Activated CD4-positive, alpha-beta T cell treated with anti-CD3 and anti-CD28 coated beads, Interleukin-2, amount 50 U/mL, for 4 hours (primary cell): ENCODE data around the gene FBXO24.

Experiments used
- DNase-seq, 2 experiments: peaks; one replicate each; pipeline ENCODE4 v3.0.0-alpha.2; 2020

The FBXO24 gene

GRCh38 chr7:100623951-100624824 lies 38.1 kb downstream of the FBXO24 start:
- no peak for DNase-seq

DNA sequence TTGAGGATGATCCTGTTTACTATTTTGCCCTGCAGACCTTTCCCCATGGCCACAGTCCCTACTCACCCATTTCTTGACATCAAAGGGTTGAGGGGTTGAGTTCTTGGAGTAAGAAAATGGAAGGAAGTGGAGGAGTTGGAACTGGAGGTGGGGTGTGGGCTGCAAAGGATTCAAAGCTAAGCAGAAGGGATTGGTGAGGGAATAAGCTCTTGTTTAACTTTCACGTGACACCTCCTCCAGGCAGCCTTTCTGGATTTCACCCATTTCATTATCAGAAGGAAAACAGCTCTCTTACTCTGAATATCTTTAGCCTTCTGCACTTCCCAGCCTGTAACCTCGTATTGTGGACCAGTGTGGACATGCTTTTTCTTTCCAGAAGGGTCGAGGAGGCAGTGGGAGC lies 39.9 kb downstream of the FBXO24 start:
- DNase-seq = no peak

DNA sequence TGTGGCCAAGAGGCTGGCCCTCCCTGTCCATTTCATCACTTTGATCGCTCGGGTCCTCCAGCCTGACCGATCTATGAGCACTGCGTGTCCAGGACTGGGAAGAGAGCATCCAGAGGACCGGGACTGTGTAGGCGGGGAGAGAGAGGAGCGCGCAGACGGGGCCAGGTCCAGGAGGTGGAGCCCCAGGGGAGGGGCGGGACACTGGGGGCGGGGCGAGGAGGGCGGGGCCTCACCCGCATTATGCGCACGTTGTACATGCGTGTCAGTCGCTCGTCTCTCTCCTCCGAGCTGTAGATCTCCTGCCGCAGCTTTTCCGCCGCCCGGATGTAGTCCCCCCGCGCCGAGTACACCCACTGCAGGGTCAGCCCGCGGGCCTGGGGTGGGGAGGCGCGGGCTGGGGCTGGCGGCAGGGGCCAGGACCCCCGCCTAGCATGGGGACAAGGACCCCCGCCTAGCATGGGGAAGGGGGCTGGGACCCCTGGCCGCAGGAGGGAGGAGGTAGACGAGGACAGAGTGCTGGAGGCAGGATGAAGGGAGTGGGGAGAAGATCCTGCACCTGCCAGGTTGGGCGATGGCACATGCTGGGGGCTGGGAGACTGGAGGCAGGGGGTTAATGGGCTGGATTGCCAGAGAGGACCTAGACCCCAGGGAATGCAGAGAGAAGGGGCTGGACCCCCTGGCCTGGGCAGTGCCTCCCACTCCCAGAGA lies 40.6 kb downstream of the FBXO24 start:
- peak; percentile 87 to 88 for DNase-seq

- no peak for DNase-seq
These were observed 41.1 kb downstream of the FBXO24 start for GRCh38 chr7:100627238-100627549.

- DNase-seq = no peak
These were observed 43.1 kb downstream of the FBXO24 start for GRCh38 chr7:100629117-100629716.

GRCh38 chr7:100630066-100630465 lies 43.9 kb downstream of the FBXO24 start:
- DNase-seq = no peak

DNA sequence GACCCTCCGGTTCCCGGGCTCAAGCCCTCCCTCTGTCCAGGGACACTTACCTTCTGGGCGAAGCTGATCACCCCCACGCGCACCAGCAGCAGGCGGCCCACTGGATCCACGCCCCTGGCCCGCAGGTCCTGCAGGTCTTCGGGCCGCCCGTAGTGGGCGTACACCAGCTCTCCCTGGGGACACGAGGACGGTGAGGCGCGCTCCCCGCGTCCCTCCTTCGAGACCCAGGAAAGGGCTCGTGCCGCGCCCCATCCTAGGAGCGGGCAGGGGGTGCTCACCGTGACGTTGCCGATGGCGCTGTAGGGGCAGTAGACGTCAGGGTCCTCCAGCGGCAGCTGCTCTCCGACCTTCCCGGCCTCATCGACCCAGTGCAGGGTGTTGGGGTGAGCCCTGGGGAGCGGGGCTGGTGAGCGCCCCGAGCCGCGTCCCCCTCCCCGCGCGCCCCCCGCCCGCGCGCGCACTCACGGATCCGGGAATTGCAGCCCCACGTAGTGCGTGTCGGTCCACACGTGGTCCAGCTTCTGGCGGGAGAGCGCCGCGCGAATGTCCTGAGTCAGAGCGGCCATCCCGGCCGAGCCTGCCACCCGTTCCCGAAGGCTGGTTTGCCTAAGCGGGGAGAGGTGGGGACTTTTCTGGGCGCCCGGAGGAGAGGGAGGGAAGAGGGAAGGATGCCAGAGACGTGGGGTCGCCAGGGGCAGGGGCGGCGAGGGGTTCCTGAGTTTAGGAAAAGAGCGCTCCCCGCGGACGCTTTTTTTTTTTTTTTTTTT lies 47.0 kb downstream of the FBXO24 start:
- peak; percentile 39 to 40 for DNase-seq

GRCh38 chr7:100639995-100640516 lies 53.9 kb downstream of the FBXO24 start:
- DNase-seq = no peak

DNA sequence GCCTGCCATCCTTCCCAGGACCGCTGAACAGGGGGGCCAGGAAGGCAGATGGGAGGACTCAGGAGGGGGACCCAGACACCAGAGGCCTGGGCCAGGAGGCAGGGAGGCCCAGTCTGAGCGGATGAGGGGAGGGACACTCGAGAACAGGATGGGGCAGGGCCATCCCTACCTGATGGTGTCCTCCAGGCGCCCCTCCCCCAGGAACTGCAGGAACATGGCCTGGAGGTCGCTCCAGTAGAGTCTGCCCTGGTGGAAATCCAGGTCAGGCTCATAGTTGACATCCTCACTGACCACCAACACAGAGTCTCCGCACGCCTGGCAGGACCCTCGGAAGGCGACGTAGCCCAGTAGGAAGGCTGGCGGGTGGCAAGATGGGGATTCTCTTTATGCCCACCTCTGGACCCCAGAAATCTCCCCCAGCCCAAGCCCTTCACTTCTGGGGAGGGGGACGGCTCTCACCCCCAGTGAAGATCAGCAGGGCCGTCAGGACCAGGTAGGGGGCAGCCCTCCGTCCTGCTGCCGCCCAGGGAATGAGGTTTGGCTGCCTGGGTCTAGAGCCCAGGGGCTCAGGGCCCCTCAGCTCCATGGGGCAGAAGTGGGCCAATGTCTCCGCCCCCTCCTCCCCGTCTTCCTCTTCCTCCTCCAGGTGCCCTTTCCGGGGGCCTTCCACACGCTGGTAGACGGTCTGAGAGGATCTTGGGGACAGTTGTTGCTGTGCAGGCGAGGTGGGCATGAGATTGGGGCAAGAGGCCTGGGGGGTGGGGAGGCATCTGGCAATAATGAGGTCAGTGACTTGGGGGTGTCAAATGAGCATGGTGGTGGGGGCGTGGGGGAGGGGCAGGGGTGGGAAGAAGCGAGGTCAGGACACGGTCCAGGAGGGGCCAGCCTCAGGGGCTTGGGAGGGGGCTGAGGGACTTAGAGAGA lies 54.7 kb downstream of the FBXO24 start:
- DNase-seq = no peak

DNA sequence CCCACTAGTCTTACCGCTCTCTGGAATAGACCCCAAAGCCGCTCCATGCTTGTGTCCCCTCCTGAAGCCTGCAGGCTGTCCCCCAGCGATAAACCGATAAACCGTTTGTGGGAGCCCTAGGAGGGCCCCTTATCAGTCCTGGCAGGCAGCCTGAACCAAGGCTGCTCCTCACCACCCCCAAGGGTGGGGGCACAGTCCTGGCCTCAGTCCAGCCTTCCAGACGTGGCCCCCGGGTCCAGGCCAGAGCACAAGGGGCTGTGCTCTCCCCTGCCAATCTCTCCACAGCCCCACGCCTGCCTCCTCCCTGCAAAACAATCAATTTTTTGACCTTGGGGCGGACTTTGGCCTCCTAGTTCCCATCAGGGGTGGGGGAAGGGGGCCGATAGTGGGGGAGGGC lies 55.3 kb downstream of the FBXO24 start, which contains the start of gene TFR2:
Gene TFR2 (minus strand): TSS at position 90 of the 397 bp plus-strand sequence. CDS start 43 bp downstream, at position 47.
- DNase-seq = no peak

GRCh38 chr7:100641860-100642533 lies 55.9 kb downstream of the FBXO24 start:
- DNase-seq = no peak

GRCh38 chr7:100642534-100642907 lies 56.4 kb downstream of the FBXO24 start:
- no peak for DNase-seq

DNA sequence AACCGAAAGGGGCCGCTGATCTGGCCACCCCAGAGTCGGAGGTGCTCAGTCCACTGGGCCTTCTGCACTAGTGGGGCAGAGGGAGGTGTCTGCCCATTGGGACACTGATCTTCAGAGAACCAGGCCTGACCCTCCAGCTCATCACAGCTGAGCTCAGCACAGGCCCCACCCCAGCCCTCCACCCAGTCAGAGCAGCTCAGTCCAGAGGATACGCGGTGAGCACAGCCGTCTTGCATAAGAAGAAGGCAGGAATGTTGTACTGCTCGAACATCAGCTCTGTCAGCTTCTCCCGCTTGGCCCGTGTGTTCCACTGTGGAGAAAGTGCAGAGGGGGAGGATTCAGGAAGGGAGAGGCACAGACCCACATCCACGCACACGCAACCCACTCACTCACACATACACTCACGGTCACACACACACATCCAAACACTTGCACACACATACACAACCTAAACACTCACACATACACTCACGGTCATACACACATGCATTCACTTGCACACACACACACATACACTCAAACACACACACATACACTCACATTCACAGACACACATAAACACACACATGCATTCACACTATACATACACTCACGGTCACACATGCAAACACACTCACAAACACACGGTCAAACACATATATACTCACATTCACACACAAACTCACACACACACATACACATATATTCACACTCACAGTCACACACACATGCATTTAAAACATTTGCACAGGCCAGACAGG lies 63.9 kb downstream of the FBXO24 start:
- DNase-seq = no peak
